ENCODE data around the gene NPPC. TPM values are rescaled to one million over a fixed set of nuclear protein-coding genes. Genes with fewer than 3 reads are reported as not detected.

NPPC gene
- total RNA-seq, 3 donors from 2014 or later (not counting 1 experiment from before 2014, with no cell fraction given), result not detected

DNA sequence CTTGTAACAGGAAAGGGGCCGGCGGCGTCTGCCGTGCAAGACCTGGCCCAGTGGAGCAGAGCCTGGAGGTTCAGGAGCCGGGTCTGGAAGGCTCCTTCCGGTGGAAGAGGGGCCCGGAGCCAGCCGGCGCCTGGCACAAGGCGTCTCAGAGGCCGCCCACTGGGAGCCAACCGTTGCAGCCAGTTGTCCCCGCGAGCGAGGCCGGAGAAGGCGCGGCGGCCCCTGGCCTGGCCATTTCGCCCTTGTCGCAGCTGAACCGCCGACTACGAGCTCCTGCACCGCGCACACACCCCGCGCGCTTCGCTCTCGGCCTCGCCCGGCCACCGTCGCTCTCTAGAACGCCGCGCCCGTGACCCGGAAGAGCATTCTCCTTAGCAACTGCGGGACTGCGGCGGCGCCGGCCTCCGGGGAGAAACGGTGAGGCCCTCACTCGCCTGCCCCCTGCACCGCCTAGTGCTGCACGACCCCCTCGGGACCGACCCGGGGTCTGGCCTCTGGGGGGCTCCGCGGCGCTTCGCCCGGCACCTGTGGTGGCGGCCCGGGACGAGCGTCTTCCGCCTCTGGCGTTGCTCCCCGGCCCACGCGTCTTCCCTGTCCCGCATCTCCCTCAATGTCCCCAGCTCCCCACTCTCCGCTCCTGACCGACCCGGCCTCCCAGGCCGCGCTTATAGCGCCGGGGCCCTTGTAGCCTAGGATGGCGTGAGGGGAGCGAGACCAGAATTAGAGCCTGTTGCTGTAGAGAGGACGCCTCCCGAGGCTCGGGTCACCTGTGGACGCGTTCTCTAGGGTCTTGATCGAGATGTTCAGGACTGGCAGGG lies 35.4 kb upstream of the NPPC start, which contains the start of gene DIS3L2:
TSS of gene DIS3L2 (plus strand) at position 365 of the 818 bp plus-strand sequence. CDS start 53,215 bp downstream, outside the sequence.
- no peaks in the 10 kb centered on the region for H3K27me3 ChIP-seq (ENCODE audit: control insufficient read depth, insufficient read depth, low read length)
- peak; percentile 77 to 89 for DNase-seq
- no peaks in the 10 kb centered on the region for H3K9me3 Mint-ChIP-seq
- WGBS (ENCODE audit: insufficient coverage), result under 1% methylated on average over 80 of the region's 83 CpGs
- intact Hi-C loops (cut with micrococcal nuclease), result no loop called here
- H3K27ac Mint-ChIP-seq, result peak within 1 kb of the TSS; percentile 82 to 88
- peaks cover 2 to 3% of the 10 kb centered on the region in 2 donors for H3K27me3 Mint-ChIP-seq (ENCODE audit: low read depth in 2 of 2)
- TF ChIP-seq, protein P1, sequence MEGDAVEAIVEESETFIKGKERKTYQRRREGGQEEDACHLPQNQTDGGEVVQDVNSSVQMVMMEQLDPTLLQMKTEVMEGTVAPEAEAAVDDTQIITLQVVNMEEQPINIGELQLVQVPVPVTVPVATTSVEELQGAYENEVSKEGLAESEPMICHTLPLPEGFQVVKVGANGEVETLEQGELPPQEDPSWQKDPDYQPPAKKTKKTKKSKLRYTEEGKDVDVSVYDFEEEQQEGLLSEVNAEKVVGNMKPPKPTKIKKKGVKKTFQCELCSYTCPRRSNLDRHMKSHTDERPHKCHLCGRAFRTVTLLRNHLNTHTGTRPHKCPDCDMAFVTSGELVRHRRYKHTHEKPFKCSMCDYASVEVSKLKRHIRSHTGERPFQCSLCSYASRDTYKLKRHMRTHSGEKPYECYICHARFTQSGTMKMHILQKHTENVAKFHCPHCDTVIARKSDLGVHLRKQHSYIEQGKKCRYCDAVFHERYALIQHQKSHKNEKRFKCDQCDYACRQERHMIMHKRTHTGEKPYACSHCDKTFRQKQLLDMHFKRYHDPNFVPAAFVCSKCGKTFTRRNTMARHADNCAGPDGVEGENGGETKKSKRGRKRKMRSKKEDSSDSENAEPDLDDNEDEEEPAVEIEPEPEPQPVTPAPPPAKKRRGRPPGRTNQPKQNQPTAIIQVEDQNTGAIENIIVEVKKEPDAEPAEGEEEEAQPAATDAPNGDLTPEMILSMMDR (IDR thresholded peaks at IDR 0.05), result no peak
- H3K4me1 Mint-ChIP-seq, result peaks cover 29 to 42% of the 10 kb centered on the region in 2 donors
- H3K4me3 ChIP-seq (ENCODE audit: low read length), result peak within 1 kb of the TSS; percentile 74
- peak; percentile 96 to 97 (median 96) for ATAC-seq
- peak within 1 kb of the TSS; percentile 98 for H3K4me3 Mint-ChIP-seq
- H3K9me3 ChIP-seq (ENCODE audit: control insufficient read depth, insufficient read depth, low read length), result no peaks in the 10 kb centered on the region
- H3K27ac ChIP-seq (ENCODE audit: low read length), result peak within 1 kb of the TSS; percentile 45
- H3K36me3 ChIP-seq (ENCODE audit: control insufficient read depth, insufficient read depth, low read length), result no peaks in the 10 kb centered on the region
- H3K4me1 ChIP-seq (ENCODE audit: control insufficient read depth, insufficient read depth, low read length), result peaks cover 17% of the 10 kb centered on the region
- H3K36me3 Mint-ChIP-seq, result no peaks in the 10 kb centered on the region

DNA sequence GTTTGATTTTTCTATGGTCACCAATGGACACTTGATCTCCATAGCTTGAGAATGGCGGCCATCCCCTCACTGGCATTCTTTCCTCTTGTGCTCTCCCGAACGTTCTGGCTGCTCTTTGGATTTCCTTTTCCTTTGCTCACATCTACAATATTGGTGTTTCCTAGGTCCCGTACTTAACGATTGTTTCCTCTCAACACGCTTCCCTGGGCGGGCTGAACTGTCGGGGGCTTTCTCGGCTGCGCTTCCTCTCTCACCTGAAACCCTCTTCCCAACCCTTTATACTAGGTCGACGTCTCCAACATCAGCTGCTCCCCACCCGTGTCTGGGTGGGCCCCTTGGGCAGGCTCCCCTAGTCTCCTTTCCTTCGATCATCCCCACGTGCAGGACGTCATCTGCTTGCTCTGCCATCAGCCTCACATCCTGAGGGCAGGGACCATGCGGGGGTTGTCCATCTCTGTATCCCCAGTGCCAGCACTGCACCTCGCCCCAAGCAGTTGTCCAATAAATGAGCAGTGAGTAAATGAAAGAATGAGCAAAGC lies 34.7 kb upstream of the NPPC start:
- intact Hi-C loops (cut with micrococcal nuclease), result no loop called here
- Histone ChIP-seq H3K27me3 (ENCODE audit: control insufficient read depth, insufficient read depth, low read length) (no peaks in the 10 kb centered on the region), H3K4me3 (ENCODE audit: low read length) (peak overlapping the region; percentile 74), H3K27ac (ENCODE audit: low read length) (peak overlapping the region; percentile 45), H3K4me1 (ENCODE audit: control insufficient read depth, insufficient read depth, low read length) (peaks cover 17% of the 10 kb centered on the region), H3K36me3 (ENCODE audit: control insufficient read depth, insufficient read depth, low read length) (no peaks in the 10 kb centered on the region), H3K9me3 (ENCODE audit: control insufficient read depth, insufficient read depth, low read length) (no peaks in the 10 kb centered on the region)
- no peaks in the 10 kb centered on the region for H3K9me3 Mint-ChIP-seq
- H3K4me3 Mint-ChIP-seq, result peak overlapping the region; percentile 98
- H3K4me1 Mint-ChIP-seq, result peaks cover 28 to 42% of the 10 kb centered on the region in 2 donors
- peak overlapping the region; percentile 82 to 88 for H3K27ac Mint-ChIP-seq
- 64% methylated on average over 18 of the region's 18 CpGs for WGBS (ENCODE audit: insufficient coverage)
- H3K36me3 Mint-ChIP-seq, result no peaks in the 10 kb centered on the region
- H3K27me3 Mint-ChIP-seq (ENCODE audit: low read depth in 2 of 2), result peaks cover 9 to 10% of the 10 kb centered on the region in 2 donors
- TF ChIP-seq, protein P1 (IDR thresholded peaks at IDR 0.05), result no peak
- ATAC-seq (no peak), DNase-seq (no peak)

DNA sequence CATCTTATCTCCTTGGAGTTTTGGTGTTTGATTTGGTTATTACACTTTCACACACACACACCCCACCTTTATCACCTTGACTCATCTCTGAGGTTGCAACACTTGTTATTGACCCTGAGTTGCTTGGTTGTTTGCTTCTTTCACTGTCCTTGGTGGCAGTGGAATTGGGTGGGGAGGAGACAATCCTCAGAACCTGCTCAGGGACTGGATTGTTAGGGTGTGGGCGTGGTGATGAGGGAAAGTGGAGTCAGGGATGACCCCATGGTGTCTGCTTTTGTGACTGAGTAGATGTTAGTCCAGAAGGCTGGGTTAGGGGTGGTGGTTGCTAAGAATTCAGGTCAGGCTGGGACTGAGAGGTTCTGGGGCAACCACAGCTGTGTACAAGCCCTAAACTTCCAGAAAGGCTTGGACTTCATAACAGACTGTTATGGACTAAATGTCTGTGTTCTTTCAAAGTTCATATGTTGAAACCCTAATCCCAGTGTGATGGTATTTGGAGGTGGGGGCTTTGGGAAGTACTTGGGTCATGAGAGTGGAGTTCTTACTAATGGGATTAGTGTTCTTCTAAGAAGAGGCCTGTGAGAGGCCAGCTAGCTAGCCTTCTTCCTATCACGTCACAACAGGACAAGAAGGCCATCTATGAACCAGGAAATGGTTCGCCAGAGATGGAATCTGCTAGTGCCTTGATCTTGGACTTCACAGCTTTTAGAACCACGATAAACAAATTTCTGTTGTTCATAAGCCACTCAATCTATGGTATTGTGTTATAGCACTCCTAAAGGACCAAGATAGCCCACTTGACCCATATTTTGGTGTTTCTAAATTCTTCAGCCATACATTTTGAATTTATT lies 31.9 kb upstream of the NPPC start:
- no peak for ATAC-seq
- Mint-ChIP-seq H3K9me3 (no peaks in the 10 kb centered on the region), H3K4me1 (peaks cover 16 to 22% of the 10 kb centered on the region in 2 donors), H3K27me3 (ENCODE audit: low read depth in 2 of 2) (peaks cover 18 to 34% of the 10 kb centered on the region in 2 donors), H3K4me3 (no peak overlapping the region), H3K27ac (no peak overlapping the region), H3K36me3 (no peaks in the 10 kb centered on the region)
- H3K4me3 ChIP-seq (ENCODE audit: low read length), result no peak overlapping the region
- TF ChIP-seq, protein P1 (IDR thresholded peaks at IDR 0.05), result no peak
- no peaks in the 10 kb centered on the region for H3K36me3 ChIP-seq (ENCODE audit: control insufficient read depth, insufficient read depth, low read length)
- intact Hi-C loops (cut with micrococcal nuclease), result no loop called here
- no peaks in the 10 kb centered on the region for H3K9me3 ChIP-seq (ENCODE audit: control insufficient read depth, insufficient read depth, low read length)
- H3K4me1 ChIP-seq (ENCODE audit: control insufficient read depth, insufficient read depth, low read length), result peaks cover 17% of the 10 kb centered on the region
- WGBS (ENCODE audit: insufficient coverage), result 72% methylated on average over 4 of the region's 4 CpGs
- H3K27ac ChIP-seq (ENCODE audit: low read length), result no peak overlapping the region
- H3K27me3 ChIP-seq (ENCODE audit: control insufficient read depth, insufficient read depth, low read length), result no peaks in the 10 kb centered on the region
- no peak for DNase-seq
